ENCODE measurements around the gene HBG1.

The HBG1 gene

DNA sequence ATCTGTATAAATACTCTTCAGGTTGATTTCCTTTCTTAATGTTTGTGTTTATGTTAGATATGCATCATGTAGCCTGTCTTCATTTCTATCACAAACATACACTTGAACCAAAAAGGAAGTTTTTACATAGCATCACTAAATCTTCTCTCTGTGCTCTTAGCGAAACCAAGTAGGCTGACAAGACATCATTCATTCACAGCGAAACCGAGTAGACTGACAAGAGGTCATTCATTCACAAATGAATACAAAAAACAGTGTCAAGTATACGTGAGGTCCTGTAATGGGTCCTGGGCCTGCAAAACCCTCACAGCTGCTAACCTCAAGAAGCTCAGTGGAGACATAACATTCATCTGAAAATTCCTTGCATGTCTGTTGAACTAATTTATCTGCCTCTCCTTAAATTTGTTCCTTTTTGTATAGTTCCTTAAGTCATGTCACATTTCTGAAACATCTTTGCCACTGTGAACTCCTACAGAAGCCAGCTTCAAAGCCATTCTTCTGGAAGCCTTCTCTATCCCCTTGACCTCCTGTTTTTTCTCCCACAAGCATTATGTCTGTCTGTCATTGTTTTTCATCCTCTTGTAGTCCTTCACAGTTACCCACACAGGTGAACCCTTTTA, 29.9 kb upstream of the HBG1 start (continued):
- no peak for TF ChIP-seq ARNTL (CRISPR knock-in tag; IDR thresholded peaks at IDR 0.05; ENCODE audit: borderline replicate concordance, low read depth)
- no peak for TF ChIP-seq OSR1 (CRISPR knock-in tag; IDR thresholded peaks at IDR 0.05)
- TF ChIP-seq RARB (CRISPR knock-in tag; IDR thresholded peaks at IDR 0.05): no peak

- TF ChIP-seq, protein P1, sequence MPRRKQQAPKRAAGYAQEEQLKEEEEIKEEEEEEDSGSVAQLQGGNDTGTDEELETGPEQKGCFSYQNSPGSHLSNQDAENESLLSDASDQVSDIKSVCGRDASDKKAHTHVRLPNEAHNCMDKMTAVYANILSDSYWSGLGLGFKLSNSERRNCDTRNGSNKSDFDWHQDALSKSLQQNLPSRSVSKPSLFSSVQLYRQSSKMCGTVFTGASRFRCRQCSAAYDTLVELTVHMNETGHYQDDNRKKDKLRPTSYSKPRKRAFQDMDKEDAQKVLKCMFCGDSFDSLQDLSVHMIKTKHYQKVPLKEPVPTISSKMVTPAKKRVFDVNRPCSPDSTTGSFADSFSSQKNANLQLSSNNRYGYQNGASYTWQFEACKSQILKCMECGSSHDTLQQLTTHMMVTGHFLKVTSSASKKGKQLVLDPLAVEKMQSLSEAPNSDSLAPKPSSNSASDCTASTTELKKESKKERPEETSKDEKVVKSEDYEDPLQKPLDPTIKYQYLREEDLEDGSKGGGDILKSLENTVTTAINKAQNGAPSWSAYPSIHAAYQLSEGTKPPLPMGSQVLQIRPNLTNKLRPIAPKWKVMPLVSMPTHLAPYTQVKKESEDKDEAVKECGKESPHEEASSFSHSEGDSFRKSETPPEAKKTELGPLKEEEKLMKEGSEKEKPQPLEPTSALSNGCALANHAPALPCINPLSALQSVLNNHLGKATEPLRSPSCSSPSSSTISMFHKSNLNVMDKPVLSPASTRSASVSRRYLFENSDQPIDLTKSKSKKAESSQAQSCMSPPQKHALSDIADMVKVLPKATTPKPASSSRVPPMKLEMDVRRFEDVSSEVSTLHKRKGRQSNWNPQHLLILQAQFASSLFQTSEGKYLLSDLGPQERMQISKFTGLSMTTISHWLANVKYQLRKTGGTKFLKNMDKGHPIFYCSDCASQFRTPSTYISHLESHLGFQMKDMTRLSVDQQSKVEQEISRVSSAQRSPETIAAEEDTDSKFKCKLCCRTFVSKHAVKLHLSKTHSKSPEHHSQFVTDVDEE (CRISPR knock-in tag; IDR thresholded peaks at IDR 0.05): no peak
- TF ChIP-seq TOX (CRISPR knock-in tag; IDR thresholded peaks at IDR 0.05; ENCODE audit: borderline replicate concordance): no peak
- no peak for ATAC-seq
Observed at GRCh38 chr11:5277807-5278382, 28.2 kb upstream of the HBG1 start.

DNA sequence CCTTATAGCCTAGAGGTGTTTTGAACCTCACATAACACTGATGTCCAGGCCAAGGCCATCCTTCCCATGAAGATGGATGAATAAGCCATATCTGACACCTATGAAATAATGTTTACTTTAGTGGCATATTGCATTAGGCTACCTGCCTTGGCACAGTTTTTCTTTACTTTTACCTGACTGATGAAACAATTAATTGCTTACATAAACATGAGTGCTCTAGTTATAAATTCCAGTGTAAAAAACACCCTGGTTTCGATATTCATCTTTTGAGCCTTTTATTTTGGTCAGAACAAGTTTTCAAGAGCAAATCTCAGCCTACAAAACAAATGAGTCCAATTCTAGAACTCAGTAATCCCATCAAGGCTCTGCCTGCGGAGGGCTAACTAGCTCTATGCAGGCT, 27.0 kb upstream of the HBG1 start:
- no peak for ATAC-seq
- no peak for TF ChIP-seq TCF4 (CRISPR knock-in tag; IDR thresholded peaks at IDR 0.05; ENCODE audit: borderline replicate concordance)
- no peak for TF ChIP-seq SNAI2 (CRISPR knock-in tag; IDR thresholded peaks at IDR 0.05)
- TF ChIP-seq BACH2 (CRISPR knock-in tag; IDR thresholded peaks at IDR 0.05; ENCODE audit: borderline replicate concordance): no peak
- TF ChIP-seq ZNF565 (CRISPR knock-in tag; conservative IDR thresholded peaks at IDR 0.05; ENCODE audit: low read depth): no peak
- no peak for TF ChIP-seq PATZ1 (CRISPR knock-in tag; IDR thresholded peaks at IDR 0.05; ENCODE audit: borderline replicate concordance)
- no peak for TF ChIP-seq ZC3H10 (CRISPR knock-in tag; IDR thresholded peaks at IDR 0.05)
- TF ChIP-seq ESRRG (CRISPR knock-in tag; IDR thresholded peaks at IDR 0.05): no peak
- TF ChIP-seq ARNTL (CRISPR knock-in tag; IDR thresholded peaks at IDR 0.05; ENCODE audit: borderline replicate concordance, low read depth): no peak
- no peak for TF ChIP-seq ISL1 (CRISPR knock-in tag; IDR thresholded peaks at IDR 0.05)
- no peak for TF ChIP-seq CREB5 (CRISPR knock-in tag; IDR thresholded peaks at IDR 0.05; ENCODE audit: low read depth)
- TF ChIP-seq CSDC2 (CRISPR knock-in tag; IDR thresholded peaks at IDR 0.05): no peak
- no peak for TF ChIP-seq RARB (CRISPR knock-in tag; IDR thresholded peaks at IDR 0.05)
- TF ChIP-seq, protein P1 (CRISPR knock-in tag; IDR thresholded peaks at IDR 0.05): no peak
- no peak for TF ChIP-seq POU6F1 (CRISPR knock-in tag; IDR thresholded peaks at IDR 0.05; ENCODE audit: borderline replicate concordance, low read depth)
- TF ChIP-seq PPARA (CRISPR knock-in tag; IDR thresholded peaks at IDR 0.05; ENCODE audit: borderline replicate concordance): no peak
- no peak for TF ChIP-seq OSR1 (CRISPR knock-in tag; IDR thresholded peaks at IDR 0.05)

Data from SK-N-SH treated with all-trans-retinoic acid at 6 μM for 48 hours (cell line).